Midbrain (tissue), 1 donor: Measurements from ENCODE around the gene TUBD1.

Experiments used
- DNase-seq: peaks from one replicate; lab custom pipeline; 2025; lab: John Stamatoyannopoulos, UW

Gene TUBD1

GRCh38 chr17:59815965-59816364 is 76.8 kb downstream of the TUBD1 start:
- DNase-seq = no peak

DNA sequence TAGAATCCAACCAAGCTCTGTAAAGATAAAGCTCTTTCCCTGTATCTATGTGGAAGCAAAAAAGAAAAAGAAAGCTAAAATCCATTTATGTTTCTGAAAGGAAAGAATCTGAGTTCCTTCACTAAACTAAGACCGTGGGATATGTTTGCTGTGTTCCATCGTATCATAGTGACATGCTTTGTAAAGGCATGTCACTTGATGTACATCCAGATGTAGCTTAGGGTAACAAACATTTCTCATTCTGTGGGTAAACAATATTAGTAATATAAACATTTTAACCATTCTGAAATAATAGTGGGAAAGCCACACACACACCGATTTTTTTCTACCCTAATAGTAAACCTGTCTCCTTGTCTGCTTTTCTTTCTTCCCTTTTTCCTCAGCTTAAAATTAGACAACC is 78.1 kb downstream of the TUBD1 start:
- DNase-seq = no peak

DNA sequence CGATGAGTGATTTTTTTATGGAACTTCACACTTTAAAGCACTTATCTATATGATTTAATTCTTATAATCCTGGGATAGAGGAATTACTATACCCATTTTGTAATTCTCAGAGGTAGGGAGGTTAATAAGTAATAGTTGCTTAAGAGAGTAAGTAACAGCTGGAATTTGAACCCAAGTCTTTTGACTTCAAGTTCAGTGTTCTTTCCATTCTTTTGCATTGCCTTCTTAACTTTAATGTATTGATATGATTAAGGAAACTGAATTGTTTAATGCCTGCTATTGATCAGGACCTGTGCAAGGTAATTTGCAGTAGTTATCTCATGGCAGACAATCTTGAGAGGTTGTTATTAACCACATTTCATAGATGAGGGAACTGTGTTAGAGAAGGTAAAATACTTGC is 78.5 kb downstream of the TUBD1 start:
- DNase-seq = no peak

DNA sequence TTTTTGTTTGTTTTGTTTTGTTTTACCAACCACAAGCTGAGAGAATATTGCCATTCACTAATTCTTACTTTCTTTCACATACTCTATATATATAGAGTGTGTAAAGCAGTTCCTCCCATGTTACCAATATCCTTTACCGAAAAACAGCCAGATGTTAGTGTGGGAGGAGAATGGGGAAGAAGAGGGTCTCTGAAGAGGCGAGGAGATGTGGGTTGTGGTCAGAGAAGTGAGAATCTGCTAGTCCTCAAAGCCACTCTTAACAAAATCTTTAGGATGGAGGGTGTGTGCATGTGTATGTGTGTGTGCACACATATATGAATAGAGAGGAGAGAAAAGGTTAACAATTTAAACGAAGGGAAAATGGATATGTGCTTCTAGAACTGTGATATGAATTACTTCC is 80.6 kb downstream of the TUBD1 start:
- DNase-seq = no peak

GRCh38 chr17:59811209-59811608 is 81.5 kb downstream of the TUBD1 start:
- no peak for DNase-seq

GRCh38 chr17:59810894-59811153 is 81.9 kb downstream of the TUBD1 start:
- no peak for DNase-seq
